Osteoblast (primary cell): ENCODE results near the gene CUTA. TPM values are rescaled to one million over a fixed set of nuclear protein-coding genes. Genes with fewer than 3 reads are reported as not detected.

Source experiments
- DNase-seq: peaks from one replicate; pipeline ENCODE4 v3.0.0; 2011; ENCODE audit warnings: low spot score, mixed read lengths; ENCODE audit not compliant: insufficient read length; ENCODE audit errors: missing footprints
- H2AFZ ChIP-seq: 2 replicates; pipeline ENCODE4 v1.6.0; 2011; ENCODE audit warnings: mild to moderate bottlenecking, low read length
- H3K27ac ChIP-seq: 2 replicates; pipeline ENCODE4 v1.5.1; 2011; ENCODE audit warnings: mild to moderate bottlenecking, low read depth, low read length, moderate library complexity
- H3K27me3 ChIP-seq: 2 replicates; pipeline ENCODE4 v1.6.0; 2012; ENCODE audit warnings: mild to moderate bottlenecking, control low read depth, inconsistent platforms, low read length, moderate library complexity; ENCODE audit not compliant: insufficient read depth
- H3K36me3 ChIP-seq: 2 replicates; pipeline ENCODE4 v1.5.1; 2011; ENCODE audit warnings: mild to moderate bottlenecking, low read length, control low read depth, moderate library complexity; ENCODE audit not compliant: insufficient read depth
- H3K4me1 ChIP-seq: 2 replicates; pipeline ENCODE4 v1.5.1; 2011; ENCODE audit warnings: mild to moderate bottlenecking, low read length, control low read depth, moderate library complexity; ENCODE audit not compliant: insufficient read depth
- H3K4me2 ChIP-seq: 2 replicates; pipeline ENCODE4 v1.6.0; 2011; ENCODE audit warnings: mild to moderate bottlenecking, low read length; ENCODE audit not compliant: insufficient read depth
- H3K4me3 ChIP-seq: fragments of 200-600 bp; sonication (generic); 3 replicates; pipeline ENCODE4 v1.5.1; 2012; ENCODE audit warnings: mild to moderate bottlenecking, low read length, inconsistent platforms; ENCODE audit not compliant: insufficient read depth
- H3K79me2 ChIP-seq: 2 replicates; pipeline ENCODE4 v1.6.0; 2012; ENCODE audit warnings: mild to moderate bottlenecking, low read length, control low read depth, inconsistent platforms; ENCODE audit not compliant: insufficient read depth
- H3K9me3 ChIP-seq: 2 replicates; pipeline ENCODE4 v1.5.1; 2011; ENCODE audit warnings: low read depth, low read length, control low read depth
- H4K20me1 ChIP-seq: 2 replicates; pipeline ENCODE4 v1.6.0; 2012; ENCODE audit warnings: mild to moderate bottlenecking, low read length, control low read depth; ENCODE audit not compliant: insufficient read depth
- total RNA-seq: library from RNA; depleted of rRNA; stranded (reverse); fragments of >200 nt; gene quantifications from 2 replicates; pipeline ENCODE4 v1.2.3, GENCODE V29; 2012
- TF ChIP-seq, protein P1 (sequence below): IDR thresholded peaks from 2 replicates; pipeline ENCODE4 v1.5.1; 2011; ENCODE audit warnings: mild to moderate bottlenecking, low read depth, low read length, moderate library complexity; ENCODE audit errors: extremely low read depth

The CUTA gene
- total RNA-seq, 1 donor = 122 TPM

DNA sequence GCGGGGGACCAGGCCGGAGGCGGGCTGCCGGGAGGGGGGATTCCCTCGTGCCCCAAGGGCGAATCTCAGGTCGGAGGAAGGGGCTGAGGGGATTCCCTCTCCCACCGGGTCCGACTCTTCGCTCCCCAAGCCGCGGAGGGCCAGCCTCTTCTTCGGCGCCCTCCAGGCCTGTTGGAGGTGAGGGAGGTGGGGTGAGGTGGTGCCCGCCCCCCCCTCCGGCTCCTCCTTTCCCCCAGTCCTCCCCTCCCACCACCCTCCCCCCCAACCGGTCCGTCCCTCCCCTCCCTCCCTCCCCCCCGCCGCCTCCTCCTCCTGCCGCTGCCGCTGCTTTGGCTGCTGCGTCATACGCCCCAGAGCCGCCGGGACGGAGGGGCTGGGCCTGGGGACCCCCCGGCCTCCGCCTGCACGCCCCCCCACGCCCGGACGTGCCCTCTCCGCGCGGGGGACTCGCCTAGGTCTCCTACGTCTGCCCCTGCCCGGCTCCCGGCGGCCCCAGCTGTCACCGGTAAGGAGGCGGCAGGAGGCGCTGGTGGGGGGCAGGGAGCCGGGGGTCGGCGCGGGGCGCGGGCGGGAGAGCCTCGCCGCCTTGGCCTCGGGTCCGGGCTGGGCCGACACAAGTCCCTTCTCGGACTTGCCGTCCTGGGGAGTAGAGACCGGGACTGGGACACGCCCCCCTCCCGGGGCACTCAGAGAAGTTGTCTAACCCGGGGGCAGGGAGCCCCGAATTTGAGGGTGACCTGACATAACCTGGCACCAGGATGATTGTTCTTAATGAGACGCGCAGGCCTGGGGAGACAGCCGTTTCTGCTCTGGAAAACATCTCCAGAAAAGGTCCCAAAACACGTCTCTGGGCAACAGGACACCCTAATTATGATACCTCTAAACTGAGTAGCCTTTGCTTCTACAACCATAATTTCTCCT lies 6.9 kb downstream of the CUTA start, which contains the start of gene PHF1:
TSS of gene PHF1 (plus strand) at position 304 of the 921 bp plus-strand sequence. CDS start 1,250 bp downstream, outside the sequence.
- Histone ChIP-seq H4K20me1 (peaks cover 23% of the 10 kb centered on the region), H2AFZ (peak within 1 kb of the TSS; percentile 98), H3K9me3 (no peaks in the 10 kb centered on the region), H3K4me1 (peaks cover 21% of the 10 kb centered on the region), H3K79me2 (peaks cover 50% of the 10 kb centered on the region), H3K27ac (peak within 1 kb of the TSS; percentile 82), H3K4me3 (peak within 1 kb of the TSS; percentile 91), H3K27me3 (no peaks in the 10 kb centered on the region), H3K36me3 (peaks cover 53% of the 10 kb centered on the region), H3K4me2 (peak within 1 kb of the TSS; percentile 98)
- DNase-seq = peak; percentile 98
- TF ChIP-seq, protein P1, sequence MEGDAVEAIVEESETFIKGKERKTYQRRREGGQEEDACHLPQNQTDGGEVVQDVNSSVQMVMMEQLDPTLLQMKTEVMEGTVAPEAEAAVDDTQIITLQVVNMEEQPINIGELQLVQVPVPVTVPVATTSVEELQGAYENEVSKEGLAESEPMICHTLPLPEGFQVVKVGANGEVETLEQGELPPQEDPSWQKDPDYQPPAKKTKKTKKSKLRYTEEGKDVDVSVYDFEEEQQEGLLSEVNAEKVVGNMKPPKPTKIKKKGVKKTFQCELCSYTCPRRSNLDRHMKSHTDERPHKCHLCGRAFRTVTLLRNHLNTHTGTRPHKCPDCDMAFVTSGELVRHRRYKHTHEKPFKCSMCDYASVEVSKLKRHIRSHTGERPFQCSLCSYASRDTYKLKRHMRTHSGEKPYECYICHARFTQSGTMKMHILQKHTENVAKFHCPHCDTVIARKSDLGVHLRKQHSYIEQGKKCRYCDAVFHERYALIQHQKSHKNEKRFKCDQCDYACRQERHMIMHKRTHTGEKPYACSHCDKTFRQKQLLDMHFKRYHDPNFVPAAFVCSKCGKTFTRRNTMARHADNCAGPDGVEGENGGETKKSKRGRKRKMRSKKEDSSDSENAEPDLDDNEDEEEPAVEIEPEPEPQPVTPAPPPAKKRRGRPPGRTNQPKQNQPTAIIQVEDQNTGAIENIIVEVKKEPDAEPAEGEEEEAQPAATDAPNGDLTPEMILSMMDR = no peak

DNA sequence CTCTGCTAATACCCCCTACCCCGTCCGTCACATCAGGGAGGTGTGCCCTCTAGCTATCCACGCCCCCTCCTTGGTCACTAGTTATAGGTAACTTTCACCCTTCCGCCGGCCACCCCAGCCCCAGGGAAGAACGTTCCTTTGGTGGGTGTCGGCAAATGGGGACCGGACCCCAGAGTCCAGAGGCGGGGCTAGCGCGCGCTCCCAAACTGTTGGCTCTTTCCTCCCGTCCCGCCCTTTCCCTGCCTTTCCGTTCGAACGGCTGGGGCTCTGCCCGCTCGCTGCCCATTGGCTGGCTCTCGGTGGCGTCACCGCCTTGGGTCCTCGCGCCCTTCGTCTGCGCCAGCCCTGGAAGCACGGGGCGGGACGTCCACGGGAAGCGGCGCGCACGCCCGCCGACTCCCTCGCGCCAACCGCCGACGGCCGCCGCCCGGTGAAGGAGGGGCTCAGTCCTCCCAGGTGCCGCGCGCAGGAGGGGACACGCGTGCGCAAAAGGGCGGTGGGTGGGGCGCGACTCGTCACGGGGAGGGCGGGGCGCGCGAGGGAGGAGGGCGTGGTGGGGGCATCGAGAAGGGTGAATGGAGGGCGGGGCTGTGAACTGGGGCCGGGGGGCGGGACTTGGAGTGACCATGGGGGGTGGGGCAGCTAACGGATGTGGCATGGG lies 7.7 kb downstream of the CUTA start:
- Histone ChIP-seq H3K79me2 (peaks cover 42% of the 10 kb centered on the region), H3K27me3 (no peaks in the 10 kb centered on the region), H3K4me2 (peak overlapping the region; percentile 98), H3K4me1 (peaks cover 13% of the 10 kb centered on the region), H3K36me3 (peaks cover 53% of the 10 kb centered on the region), H3K27ac (peak overlapping the region; percentile 82), H3K4me3 (peak overlapping the region; percentile 91), H2AFZ (peak overlapping the region; percentile 98), H3K9me3 (no peaks in the 10 kb centered on the region), H4K20me1 (peaks cover 15% of the 10 kb centered on the region)
- DNase-seq = peak; percentile 100
- TF ChIP-seq, protein P1 = no peak

- Histone ChIP-seq H2AFZ (peak overlapping the region; percentile 80), H3K4me2 (no peak overlapping the region), H3K9me3 (no peaks in the 10 kb centered on the region), H3K27ac (peak overlapping the region; percentile 41), H3K79me2 (peaks cover 16% of the 10 kb centered on the region), H3K27me3 (no peaks in the 10 kb centered on the region), H3K4me3 (no peak overlapping the region), H3K4me1 (peaks cover 8% of the 10 kb centered on the region), H4K20me1 (peaks cover under 1% of the 10 kb centered on the region), H3K36me3 (peaks cover 53% of the 10 kb centered on the region)
- DNase-seq = peak; percentile 95
- TF ChIP-seq, protein P1 = peak; percentile 37
Observed at GRCh38 chr6:33407132-33407718, 10.7 kb downstream of the CUTA start.
